Measurements from ENCODE around the gene GPLD1.

Gene GPLD1

GRCh38 chr6:24501374-24501773 lies 12.0 kb upstream of the GPLD1 start:
- no peak for DNase-seq (ENCODE audit: low read depth, low spot score)
- no peaks in the 10 kb centered on the region for H3K36me3 ChIP-seq (ENCODE audit: control insufficient read depth, insufficient read depth, low read length)

GRCh38 chr6:24500683-24501082 lies 11.3 kb upstream of the GPLD1 start:
- WGBS (ENCODE audit: insufficient coverage, insufficient read length) = no CpG with 5 or more reads among the region's 3 CpGs
- Histone ChIP-seq H3K27ac (ENCODE audit: low read length) (no peak overlapping the region), H3K27me3 (ENCODE audit: control insufficient read depth, insufficient read depth, low read length) (no peaks in the 10 kb centered on the region), H3K4me3 (ENCODE audit: low read length) (no peak overlapping the region), H3K9me3 (ENCODE audit: control insufficient read depth, insufficient read depth, low read length) (no peaks in the 10 kb centered on the region), H3K36me3 (ENCODE audit: control insufficient read depth, insufficient read depth, low read length) (no peaks in the 10 kb centered on the region), H3K4me1 (ENCODE audit: control insufficient read depth, insufficient read depth, low read length) (peaks cover 2% of the 10 kb centered on the region; the same call in 1 of the 2 replicates)
- DNase-seq (ENCODE audit: low read depth, low spot score) = no peak

More at GRCh38 chr6:24501374-24501773, 12.0 kb upstream of the GPLD1 start:
- H3K27ac ChIP-seq (ENCODE audit: low read length) = no peak overlapping the region
- no peaks in the 10 kb centered on the region for H3K9me3 ChIP-seq (ENCODE audit: control insufficient read depth, insufficient read depth, low read length)
- peaks cover 2% of the 10 kb centered on the region; the same call in 1 of the 2 replicates for H3K4me1 ChIP-seq (ENCODE audit: control insufficient read depth, insufficient read depth, low read length)
- WGBS (ENCODE audit: insufficient coverage, insufficient read length) = no CpG with 5 or more reads among the region's 2 CpGs
- H3K4me3 ChIP-seq (ENCODE audit: low read length) = no peak overlapping the region
- no peaks in the 10 kb centered on the region for H3K27me3 ChIP-seq (ENCODE audit: control insufficient read depth, insufficient read depth, low read length)

- Histone ChIP-seq H3K4me3 (ENCODE audit: low read length) (no peak overlapping the region), H3K36me3 (ENCODE audit: control insufficient read depth, insufficient read depth, low read length) (no peaks in the 10 kb centered on the region), H3K27me3 (ENCODE audit: control insufficient read depth, insufficient read depth, low read length) (peaks cover 1% of the 10 kb centered on the region; the same call in 1 of the 2 replicates), H3K4me1 (ENCODE audit: control insufficient read depth, insufficient read depth, low read length) (peaks cover 4% of the 10 kb centered on the region; the same call in 1 of the 2 replicates), H3K9me3 (ENCODE audit: control insufficient read depth, insufficient read depth, low read length) (no peaks in the 10 kb centered on the region), H3K27ac (ENCODE audit: low read length) (no peak overlapping the region)
- no peak for DNase-seq (ENCODE audit: low read depth, low spot score)
- no CpG with 5 or more reads among the region's 11 CpGs for WGBS (ENCODE audit: insufficient coverage, insufficient read length)
These were observed 8.0 kb upstream of the GPLD1 start for GRCh38 chr6:24497254-24497970.

- Histone ChIP-seq H3K4me1 (ENCODE audit: control insufficient read depth, insufficient read depth, low read length) (0 out of 2 replicates have a peak, but pooled peaks cover 2% of the 10 kb centered on the region), H3K36me3 (ENCODE audit: control insufficient read depth, insufficient read depth, low read length) (no peaks in the 10 kb centered on the region), H3K27me3 (ENCODE audit: control insufficient read depth, insufficient read depth, low read length) (peaks cover 1% of the 10 kb centered on the region; the same call in 1 of the 2 replicates), H3K9me3 (ENCODE audit: control insufficient read depth, insufficient read depth, low read length) (no peaks in the 10 kb centered on the region), H3K27ac (ENCODE audit: low read length) (no peak within 1 kb of the TSS), H3K4me3 (ENCODE audit: low read length) (peak within 1 kb of the TSS; percentile 75; the same call in 1 of the 2 replicates)
- no CpG with 5 or more reads among the region's 93 CpGs for WGBS (ENCODE audit: insufficient coverage, insufficient read length)
- peak; percentile 18 for DNase-seq (ENCODE audit: low read depth, low spot score)
These were observed 5.7 kb upstream of the GPLD1 start, which contains the start of gene ALDH5A1 for GRCh38 chr6:24494821-24495795. ALDH5A1 (plus strand) TSS chr6:24494969; CDS start chr6:24494997, 28 bp downstream.

GRCh38 chr6:24493945-24494820 lies 4.8 kb upstream of the GPLD1 start:
- Histone ChIP-seq H3K4me3 (ENCODE audit: low read length) (peak overlapping the region; percentile 75; the same call in 1 of the 2 replicates), H3K4me1 (ENCODE audit: control insufficient read depth, insufficient read depth, low read length) (0 out of 2 replicates have a peak, but pooled peaks cover 2% of the 10 kb centered on the region), H3K9me3 (ENCODE audit: control insufficient read depth, insufficient read depth, low read length) (no peaks in the 10 kb centered on the region), H3K27me3 (ENCODE audit: control insufficient read depth, insufficient read depth, low read length) (peaks cover 1% of the 10 kb centered on the region; the same call in 1 of the 2 replicates), H3K27ac (ENCODE audit: low read length) (no peak overlapping the region), H3K36me3 (ENCODE audit: control insufficient read depth, insufficient read depth, low read length) (no peaks in the 10 kb centered on the region)
- WGBS (ENCODE audit: insufficient coverage, insufficient read length) = no CpG with 5 or more reads among the region's 36 CpGs
- DNase-seq (ENCODE audit: low read depth, low spot score) = no peak

GRCh38 chr6:24492475-24492874 lies 3.1 kb upstream of the GPLD1 start:
- H3K27ac ChIP-seq (ENCODE audit: low read length) = no peak overlapping the region
- no peak overlapping the region for H3K4me3 ChIP-seq (ENCODE audit: low read length)
- H3K4me1 ChIP-seq (ENCODE audit: control insufficient read depth, insufficient read depth, low read length) = 0 out of 2 replicates have a peak, but pooled peaks cover 2% of the 10 kb centered on the region
- H3K36me3 ChIP-seq (ENCODE audit: control insufficient read depth, insufficient read depth, low read length) = no peaks in the 10 kb centered on the region
- WGBS (ENCODE audit: insufficient coverage, insufficient read length) = no CpG with 5 or more reads among the region's 3 CpGs
- H3K27me3 ChIP-seq (ENCODE audit: control insufficient read depth, insufficient read depth, low read length) = peaks cover 1% of the 10 kb centered on the region; the same call in 1 of the 2 replicates
- no peaks in the 10 kb centered on the region for H3K9me3 ChIP-seq (ENCODE audit: control insufficient read depth, insufficient read depth, low read length)
- DNase-seq (ENCODE audit: low read depth, low spot score) = no peak

- DNase-seq (ENCODE audit: low read depth, low spot score) = no peak
- Histone ChIP-seq H3K9me3 (ENCODE audit: control insufficient read depth, insufficient read depth, low read length) (no peaks in the 10 kb centered on the region), H3K27me3 (ENCODE audit: control insufficient read depth, insufficient read depth, low read length) (peaks cover 1% of the 10 kb centered on the region; the same call in 1 of the 2 replicates), H3K4me1 (ENCODE audit: control insufficient read depth, insufficient read depth, low read length) (0 out of 2 replicates have a peak, but pooled peaks cover 2% of the 10 kb centered on the region), H3K4me3 (ENCODE audit: low read length) (no peak overlapping the region), H3K27ac (ENCODE audit: low read length) (no peak overlapping the region), H3K36me3 (ENCODE audit: control insufficient read depth, insufficient read depth, low read length) (no peaks in the 10 kb centered on the region)
- WGBS (ENCODE audit: insufficient coverage, insufficient read length) = no CpG with 5 or more reads among the region's 4 CpGs
These were observed 1.6 kb upstream of the GPLD1 start for GRCh38 chr6:24490948-24491347.

- 0 out of 2 replicates have a peak, but pooled peaks cover 2% of the 10 kb centered on the region for H3K4me1 ChIP-seq (ENCODE audit: control insufficient read depth, insufficient read depth, low read length)
- no peak overlapping the region for H3K27ac ChIP-seq (ENCODE audit: low read length)
- no peak overlapping the region for H3K4me3 ChIP-seq (ENCODE audit: low read length)
- no peaks in the 10 kb centered on the region for H3K9me3 ChIP-seq (ENCODE audit: control insufficient read depth, insufficient read depth, low read length)
- DNase-seq (ENCODE audit: low read depth, low spot score) = no peak
- WGBS (ENCODE audit: insufficient coverage, insufficient read length) = no CpG with 5 or more reads among the region's 2 CpGs
- H3K27me3 ChIP-seq (ENCODE audit: control insufficient read depth, insufficient read depth, low read length) = peaks cover 1% of the 10 kb centered on the region; the same call in 1 of the 2 replicates
- no peaks in the 10 kb centered on the region for H3K36me3 ChIP-seq (ENCODE audit: control insufficient read depth, insufficient read depth, low read length)
These were observed 503 bp upstream of the GPLD1 start for GRCh38 chr6:24489881-24490280.

- no peak overlapping the region for H3K27ac ChIP-seq (ENCODE audit: low read length)
- no peaks in the 10 kb centered on the region for H3K4me1 ChIP-seq (ENCODE audit: control insufficient read depth, insufficient read depth, low read length)
- H3K36me3 ChIP-seq (ENCODE audit: control insufficient read depth, insufficient read depth, low read length) = no peaks in the 10 kb centered on the region
- H3K9me3 ChIP-seq (ENCODE audit: control insufficient read depth, insufficient read depth, low read length) = no peaks in the 10 kb centered on the region
- H3K4me3 ChIP-seq (ENCODE audit: low read length) = no peak overlapping the region
- WGBS (ENCODE audit: insufficient coverage, insufficient read length) = no CpG with 5 or more reads among the region's 4 CpGs
- DNase-seq (ENCODE audit: low read depth, low spot score) = no peak
- H3K27me3 ChIP-seq (ENCODE audit: control insufficient read depth, insufficient read depth, low read length) = no peaks in the 10 kb centered on the region
These were observed 3.3 kb downstream of the GPLD1 start for GRCh38 chr6:24486065-24486464.

Measured in iPS DF 6.9 (cell line).